Ascending aorta (tissue), 2 donors: Measurements from ENCODE around the gene KATNAL1. TPM values are rescaled to one million over a fixed set of nuclear protein-coding genes. Genes with fewer than 3 reads are reported as not detected.
"Not testable (repeated sequence)": the region's sequence is repeated elsewhere in the genome, so short reads cannot be mapped to it uniquely, and the experiment has no call there.

Experiments used
- DNase-seq, 2 donors: peaks; one replicate each; pipeline ENCODE4 v3.0.0-alpha.2; 2019; ENCODE audit warnings: low spot score in 2 of 2
- H3K27ac ChIP-seq, 2 donors: fragments of 200-600 bp; sonication (generic); one replicate each; pipeline ENCODE4 v1.5.1; 2016 to 2017; ENCODE audit warnings: mild to moderate bottlenecking in 1 of 2
- H3K27me3 ChIP-seq: fragments of 200-600 bp; sonication (generic); one replicate; pipeline ENCODE4 v1.5.1; 2017
- H3K36me3 ChIP-seq, 2 donors: fragments of 200-600 bp; sonication (generic); one replicate each; pipeline ENCODE4 v1.5.1; 2016
- H3K4me1 ChIP-seq, 2 donors: fragments of 200-600 bp; sonication (generic); one replicate each; pipeline ENCODE4 v1.5.1; 2016 to 2017; ENCODE audit warnings: mild to moderate bottlenecking in 1 of 2
- H3K4me3 ChIP-seq, 2 donors: fragments of 200-600 bp; sonication (generic); one replicate each; pipeline ENCODE4 v1.5.1; 2016 to 2017; ENCODE audit warnings: mild to moderate bottlenecking in 1 of 2
- H3K9me3 ChIP-seq, 2 donors: fragments of 200-600 bp; sonication (generic); one replicate each; pipeline ENCODE4 v1.5.1; 2016
- CTCF ChIP-seq, 3 experiments: fragments of 200-600 bp in 2 of 3; fragments of 450-650 bp in 1 of 3; sonication (generic) in 2 of 3; IDR thresholded peaks; one replicate each; pipeline ENCODE4 v1.5.1; 2016 to 2019; ENCODE audit warnings: antibody characterized with exemption in 3 of 3, mild to moderate bottlenecking in 1 of 3, moderate library complexity in 1 of 3
- intact Hi-C: fragments of 100-400 bp; cut with DNase I; formaldehyde crosslinking; loops from one replicate; pipeline ENCODE4 v1.15.1; 2023
- total RNA-seq: library from RNA; depleted of rRNA; stranded (reverse); fragments of >200 nt; gene quantifications from one replicate; pipeline ENCODE4 v1.1.0, GENCODE V29; 2016

KATNAL1 gene
- total RNA-seq, 1 donor from 2014 or later: 13.2 TPM

DNA sequence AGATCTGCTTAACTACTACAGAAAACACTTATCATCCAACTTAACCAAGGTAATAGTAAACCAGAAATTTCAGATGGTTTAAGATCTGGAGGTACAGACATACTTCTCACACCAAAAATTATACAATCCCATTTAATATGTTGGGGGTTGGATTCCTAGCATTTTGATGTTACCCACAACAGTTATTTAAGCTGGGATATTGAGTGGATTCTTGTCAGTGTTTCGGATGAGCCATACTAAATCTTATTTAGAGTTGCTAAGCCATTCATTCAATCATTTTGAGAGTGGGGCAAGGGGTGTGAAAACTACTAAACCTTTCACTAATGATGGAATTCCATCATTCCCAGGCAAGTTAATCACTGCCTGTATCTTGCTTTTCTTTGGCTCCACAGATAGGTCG, 40.6 kb downstream of the KATNAL1 start:
- no peaks in the 10 kb centered on the region for H3K4me1 ChIP-seq
- H3K36me3 ChIP-seq: no peaks in the 10 kb centered on the region
- no peak overlapping the region for H3K4me3 ChIP-seq
- no peak overlapping the region for H3K27ac ChIP-seq
- TF ChIP-seq CTCF (IDR thresholded peaks at IDR 0.05): no peak
- H3K27me3 ChIP-seq: no peaks in the 10 kb centered on the region
- DNase-seq: no peak
- no peaks in the 10 kb centered on the region for H3K9me3 ChIP-seq
- intact Hi-C loops: no loop called here

DNA sequence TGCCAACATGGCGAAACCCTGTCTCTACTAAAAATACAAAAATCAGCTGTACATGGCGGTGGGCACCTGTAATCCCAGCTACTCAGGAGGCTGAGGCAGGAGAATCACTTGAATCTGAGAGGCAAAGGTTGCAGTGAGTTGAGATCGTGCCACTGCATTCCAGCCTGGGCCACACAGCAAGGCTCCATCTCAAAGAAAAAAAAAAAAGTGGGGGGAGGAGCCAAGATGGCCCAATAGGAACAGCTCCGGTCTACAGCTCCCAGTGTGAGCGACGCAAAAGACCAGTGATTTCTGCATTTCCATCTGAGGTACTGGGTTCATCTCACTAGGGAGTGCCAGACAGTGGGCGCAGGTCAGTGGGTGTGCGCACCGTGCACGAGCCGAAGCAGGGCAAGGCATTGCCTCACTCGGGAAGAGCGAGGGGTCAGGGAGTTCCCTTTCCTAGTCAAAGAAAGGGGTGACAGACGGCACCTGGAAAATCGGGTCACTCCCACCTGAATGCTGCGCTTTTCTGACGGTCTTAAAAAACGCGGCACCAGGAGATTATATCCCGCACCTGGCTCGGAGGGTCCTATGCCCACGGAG, 48.1 kb downstream of the KATNAL1 start:
- H3K4me1 ChIP-seq, H3K9me3 ChIP-seq, H3K4me3 ChIP-seq, intact Hi-C loops, H3K27ac ChIP-seq, H3K27me3 ChIP-seq, DNase-seq, H3K36me3 ChIP-seq: not testable (repeated sequence)

- no peak overlapping the region for H3K4me3 ChIP-seq
- no peaks in the 10 kb centered on the region for H3K9me3 ChIP-seq
- peak overlapping the region in 1 of 2 donors; percentile 31 for H3K27ac ChIP-seq
- no peak for TF ChIP-seq CTCF (IDR thresholded peaks at IDR 0.05)
- peaks cover 0 to 2% of the 10 kb centered on the region in 2 donors for H3K4me1 ChIP-seq
- no peaks in the 10 kb centered on the region for H3K36me3 ChIP-seq
- no peak for DNase-seq
- intact Hi-C loops: no loop called here
- no peaks in the 10 kb centered on the region for H3K27me3 ChIP-seq
Measured at GRCh38 chr13:30257468-30258099, 49.8 kb downstream of the KATNAL1 start.

DNA sequence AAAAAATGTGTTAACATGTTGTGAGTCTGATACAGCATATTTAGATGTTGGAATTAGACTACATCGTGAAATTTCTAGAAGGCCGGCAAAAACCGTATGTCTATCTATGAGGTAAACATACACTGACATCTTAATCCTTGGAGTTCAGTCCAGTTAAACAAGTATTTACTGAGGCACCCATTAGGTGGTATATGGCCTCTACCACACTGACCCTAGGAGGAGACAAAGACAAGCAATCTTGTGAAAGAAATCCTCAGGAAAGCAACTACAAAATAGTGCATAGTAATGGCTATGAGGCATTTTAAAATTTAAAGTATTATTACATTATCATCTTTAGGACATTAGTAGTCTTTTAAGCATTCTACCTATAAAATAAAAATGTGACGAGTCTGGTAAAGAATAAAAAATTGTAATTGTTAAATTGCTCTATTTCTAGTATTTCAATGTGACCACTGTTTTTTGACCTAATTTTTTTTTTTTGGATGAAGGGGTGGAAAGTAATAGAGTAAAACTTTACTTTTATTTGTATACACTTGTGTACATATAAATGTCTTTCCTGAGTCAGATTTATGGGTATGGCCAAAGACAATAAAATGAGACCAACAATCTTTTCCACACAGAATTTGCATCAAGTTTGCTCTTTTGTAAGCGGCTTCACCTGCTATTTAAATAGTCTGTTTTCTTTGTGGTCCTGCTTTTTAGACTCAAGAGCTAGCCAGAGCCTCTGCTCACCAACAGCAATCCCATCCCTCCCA, 50.5 kb downstream of the KATNAL1 start:
- peaks cover 0 to 2% of the 10 kb centered on the region in 2 donors for H3K4me1 ChIP-seq
- H3K27ac ChIP-seq: peak overlapping the region in 1 of 2 donors; percentile 31
- DNase-seq: no peak
- no peak for TF ChIP-seq CTCF (IDR thresholded peaks at IDR 0.05)
- no peaks in the 10 kb centered on the region for H3K36me3 ChIP-seq
- no peak overlapping the region for H3K4me3 ChIP-seq
- intact Hi-C loops: no loop called here
- no peaks in the 10 kb centered on the region for H3K27me3 ChIP-seq
- no peaks in the 10 kb centered on the region for H3K9me3 ChIP-seq

DNA sequence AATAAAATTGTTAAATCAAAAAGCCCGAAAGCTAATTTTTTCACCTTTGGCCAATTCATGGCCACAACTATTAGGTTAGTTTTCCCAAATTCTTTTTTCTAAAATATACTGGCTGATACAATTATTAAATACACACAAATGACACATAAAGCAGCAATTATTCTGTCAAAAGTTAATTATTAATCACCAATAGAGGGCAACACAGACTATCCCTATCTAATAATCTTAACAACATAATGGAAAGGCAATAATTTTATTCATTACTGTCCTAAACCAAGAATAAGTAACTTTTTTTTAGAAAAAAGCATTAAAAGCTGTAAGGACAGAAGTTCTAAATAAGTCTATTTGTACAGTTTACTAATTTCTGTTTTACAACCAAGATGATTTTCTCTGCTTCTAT, 51.7 kb downstream of the KATNAL1 start:
- H3K9me3 ChIP-seq: no peaks in the 10 kb centered on the region
- TF ChIP-seq CTCF (IDR thresholded peaks at IDR 0.05): no peak
- H3K27me3 ChIP-seq: no peaks in the 10 kb centered on the region
- no peak for DNase-seq
- intact Hi-C loops: no loop called here
- no peak overlapping the region for H3K4me3 ChIP-seq
- H3K36me3 ChIP-seq: peaks cover 3 to 4% of the 10 kb centered on the region in 2 donors
- peaks cover 0 to 2% of the 10 kb centered on the region in 2 donors for H3K4me1 ChIP-seq
- no peak overlapping the region for H3K27ac ChIP-seq

DNA sequence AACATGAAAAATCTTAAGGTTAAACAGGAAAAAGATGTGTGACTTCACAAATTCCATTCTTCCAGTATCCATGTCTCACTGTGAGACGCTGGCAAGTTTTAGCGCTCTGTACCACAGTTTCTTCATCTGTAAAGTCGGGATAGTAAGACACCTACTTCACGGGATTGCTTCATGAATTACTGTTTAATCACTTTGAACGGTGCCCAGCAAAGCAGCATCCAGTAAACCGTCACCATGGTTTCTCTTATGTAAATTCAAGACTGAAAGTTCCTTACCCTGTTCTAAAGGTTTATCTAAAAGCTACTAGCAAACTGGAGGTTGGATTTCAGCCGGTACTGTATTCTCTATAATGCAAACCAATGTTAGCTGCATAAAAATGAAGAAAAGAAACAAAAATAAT, 53.5 kb downstream of the KATNAL1 start:
- Histone ChIP-seq H3K27me3 (no peaks in the 10 kb centered on the region), H3K4me3 (no peak overlapping the region), H3K27ac (no peak overlapping the region), H3K36me3 (peaks cover 3 to 17% of the 10 kb centered on the region in 2 donors), H3K4me1 (peaks cover 0 to 2% of the 10 kb centered on the region in 2 donors), H3K9me3 (no peaks in the 10 kb centered on the region)
- DNase-seq: no peak
- TF ChIP-seq CTCF (IDR thresholded peaks at IDR 0.05): no peak
- intact Hi-C loops: no loop called here
